Adrenal gland (tissue), 5 donors: ENCODE results near the gene EIF4E.

Source experiments
- POLR2A ChIP-seq, 2 donors: fragments of 450-650 bp; IDR thresholded peaks; one replicate each; pipeline ENCODE4 v1.6.1; 2017; ENCODE audit warnings: antibody characterized with exemption in 2 of 2, mild to moderate bottlenecking in 2 of 2, moderate library complexity in 1 of 2
- TF ChIP-seq, protein P1 (sequence below), 6 experiments: fragments of 450-650 bp in 4 of 6; fragments of 200-600 bp in 2 of 6; sonication (generic) in 1 of 6; IDR thresholded peaks; 1 replicate in 5 of 6; 2 replicates in 1 of 6; pipeline versions ENCODE4 v1.5.1 to v1.8.0; 2016 to 2021; ENCODE audit warnings: antibody characterized with exemption in 6 of 6, mild to moderate bottlenecking in 2 of 6, moderate library complexity in 1 of 6
- donor health status: DM: no; HTN: no; CAD: no.

DNA sequence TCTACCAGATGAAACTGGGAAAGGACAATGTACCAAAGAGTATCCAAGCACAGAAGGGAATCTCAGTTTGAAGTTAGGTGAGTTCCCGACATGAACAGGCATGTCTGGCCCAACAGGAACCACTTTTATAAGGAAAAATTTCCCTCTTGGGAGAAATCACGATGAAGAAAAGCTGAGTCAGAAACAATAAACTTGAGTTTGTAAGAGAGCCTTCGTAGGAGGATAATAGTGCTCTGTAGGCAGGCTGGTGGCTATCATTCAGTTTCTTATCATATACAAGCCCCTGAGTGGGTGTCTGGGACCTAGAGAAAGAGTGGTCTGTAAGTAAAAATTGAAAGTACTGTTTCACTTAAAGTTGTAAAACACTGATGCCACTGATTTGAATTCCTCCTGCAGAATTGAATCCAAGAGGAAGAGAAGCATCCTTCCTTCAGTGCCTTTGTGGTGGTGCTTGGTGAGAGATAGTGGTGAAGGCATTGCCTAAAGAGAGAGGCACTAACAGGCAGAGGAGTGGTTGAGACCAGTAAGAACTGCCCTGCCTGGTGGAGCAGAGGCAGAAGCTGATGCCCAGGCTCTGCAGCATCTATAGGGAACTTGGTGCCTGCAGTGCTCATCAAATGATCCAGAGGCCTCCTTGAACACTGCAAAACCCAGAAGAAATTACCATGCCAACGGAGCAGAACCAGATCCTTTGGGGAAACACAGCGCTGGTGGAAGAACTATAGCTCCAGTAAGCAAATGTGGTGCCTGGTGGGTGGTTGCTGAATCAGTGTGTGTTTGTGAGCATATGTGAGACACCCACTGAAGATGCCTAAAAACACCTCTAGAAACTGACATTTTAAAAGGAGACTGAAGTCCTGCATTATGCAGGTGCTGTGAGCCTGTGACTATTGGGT, 34.9 kb upstream of the EIF4E start:
- TF ChIP-seq, protein P1, sequence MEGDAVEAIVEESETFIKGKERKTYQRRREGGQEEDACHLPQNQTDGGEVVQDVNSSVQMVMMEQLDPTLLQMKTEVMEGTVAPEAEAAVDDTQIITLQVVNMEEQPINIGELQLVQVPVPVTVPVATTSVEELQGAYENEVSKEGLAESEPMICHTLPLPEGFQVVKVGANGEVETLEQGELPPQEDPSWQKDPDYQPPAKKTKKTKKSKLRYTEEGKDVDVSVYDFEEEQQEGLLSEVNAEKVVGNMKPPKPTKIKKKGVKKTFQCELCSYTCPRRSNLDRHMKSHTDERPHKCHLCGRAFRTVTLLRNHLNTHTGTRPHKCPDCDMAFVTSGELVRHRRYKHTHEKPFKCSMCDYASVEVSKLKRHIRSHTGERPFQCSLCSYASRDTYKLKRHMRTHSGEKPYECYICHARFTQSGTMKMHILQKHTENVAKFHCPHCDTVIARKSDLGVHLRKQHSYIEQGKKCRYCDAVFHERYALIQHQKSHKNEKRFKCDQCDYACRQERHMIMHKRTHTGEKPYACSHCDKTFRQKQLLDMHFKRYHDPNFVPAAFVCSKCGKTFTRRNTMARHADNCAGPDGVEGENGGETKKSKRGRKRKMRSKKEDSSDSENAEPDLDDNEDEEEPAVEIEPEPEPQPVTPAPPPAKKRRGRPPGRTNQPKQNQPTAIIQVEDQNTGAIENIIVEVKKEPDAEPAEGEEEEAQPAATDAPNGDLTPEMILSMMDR (IDR thresholded peaks at IDR 0.05): no peak
- TF ChIP-seq POLR2A (IDR thresholded peaks at IDR 0.05): no peak
